GM21576 (cell line): ENCODE measurements around the gene MPEG1.

ENCODE experiments used
- ATAC-seq: cut with Tn5 transposase; IDR thresholded peaks from one replicate; pipeline ENCODE4 v1.9.1; 2021; ENCODE audit warnings: mild to moderate bottlenecking, moderate library complexity; ENCODE audit not compliant: unreplicated experiment

Gene MPEG1

GRCh38 chr11:59172345-59173079 lies 40.2 kb downstream of the MPEG1 start:
- ATAC-seq: peak; percentile 29

- peak; percentile 65 for ATAC-seq
Measured at GRCh38 chr11:59171508-59172322, 41.0 kb downstream of the MPEG1 start, which contains the start of gene DTX4. DTX4 (plus strand) TSS chr11:59172132; CDS start chr11:59172596, 464 bp downstream.

- no peak for ATAC-seq
Measured at GRCh38 chr11:59164028-59164427, 48.7 kb downstream of the MPEG1 start.
